Body of pancreas (tissue), 4 donors: ENCODE measurements around the gene SLMAP.

ENCODE experiments used
- POLR2A ChIP-seq, 3 donors: fragments of 450-650 bp; IDR thresholded peaks; one replicate each; pipeline ENCODE4 v1.6.1; 2016; ENCODE audit warnings: antibody characterized with exemption in 3 of 3, mild to moderate bottlenecking in 2 of 3
- TF ChIP-seq, protein P1 (sequence below), 7 experiments: fragments of 450-650 bp in 4 of 7; fragments of 200-600 bp in 3 of 7; sonication (generic) in 3 of 7; IDR thresholded peaks; one replicate each; pipeline ENCODE4 v1.5.1; 2016 to 2019; ENCODE audit warnings: antibody characterized with exemption in 7 of 7

GRCh38 chr3:57952208-57952631 is 196.1 kb downstream of the SLMAP start:
- TF ChIP-seq, protein P1, sequence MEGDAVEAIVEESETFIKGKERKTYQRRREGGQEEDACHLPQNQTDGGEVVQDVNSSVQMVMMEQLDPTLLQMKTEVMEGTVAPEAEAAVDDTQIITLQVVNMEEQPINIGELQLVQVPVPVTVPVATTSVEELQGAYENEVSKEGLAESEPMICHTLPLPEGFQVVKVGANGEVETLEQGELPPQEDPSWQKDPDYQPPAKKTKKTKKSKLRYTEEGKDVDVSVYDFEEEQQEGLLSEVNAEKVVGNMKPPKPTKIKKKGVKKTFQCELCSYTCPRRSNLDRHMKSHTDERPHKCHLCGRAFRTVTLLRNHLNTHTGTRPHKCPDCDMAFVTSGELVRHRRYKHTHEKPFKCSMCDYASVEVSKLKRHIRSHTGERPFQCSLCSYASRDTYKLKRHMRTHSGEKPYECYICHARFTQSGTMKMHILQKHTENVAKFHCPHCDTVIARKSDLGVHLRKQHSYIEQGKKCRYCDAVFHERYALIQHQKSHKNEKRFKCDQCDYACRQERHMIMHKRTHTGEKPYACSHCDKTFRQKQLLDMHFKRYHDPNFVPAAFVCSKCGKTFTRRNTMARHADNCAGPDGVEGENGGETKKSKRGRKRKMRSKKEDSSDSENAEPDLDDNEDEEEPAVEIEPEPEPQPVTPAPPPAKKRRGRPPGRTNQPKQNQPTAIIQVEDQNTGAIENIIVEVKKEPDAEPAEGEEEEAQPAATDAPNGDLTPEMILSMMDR (IDR thresholded peaks at IDR 0.05): no peak
- no peak for TF ChIP-seq POLR2A (IDR thresholded peaks at IDR 0.05)
